GM03348 (cell line): ENCODE data around the gene CABP1.
"Not testable (repeated sequence)": the region's sequence is repeated elsewhere in the genome, so short reads cannot be mapped to it uniquely, and the experiment has no call there.

Source experiments
- DNase-seq: peaks from one replicate; pipeline ENCODE4 v3.0.0; 2012; ENCODE audit warnings: low spot score

The CABP1 gene

DNA sequence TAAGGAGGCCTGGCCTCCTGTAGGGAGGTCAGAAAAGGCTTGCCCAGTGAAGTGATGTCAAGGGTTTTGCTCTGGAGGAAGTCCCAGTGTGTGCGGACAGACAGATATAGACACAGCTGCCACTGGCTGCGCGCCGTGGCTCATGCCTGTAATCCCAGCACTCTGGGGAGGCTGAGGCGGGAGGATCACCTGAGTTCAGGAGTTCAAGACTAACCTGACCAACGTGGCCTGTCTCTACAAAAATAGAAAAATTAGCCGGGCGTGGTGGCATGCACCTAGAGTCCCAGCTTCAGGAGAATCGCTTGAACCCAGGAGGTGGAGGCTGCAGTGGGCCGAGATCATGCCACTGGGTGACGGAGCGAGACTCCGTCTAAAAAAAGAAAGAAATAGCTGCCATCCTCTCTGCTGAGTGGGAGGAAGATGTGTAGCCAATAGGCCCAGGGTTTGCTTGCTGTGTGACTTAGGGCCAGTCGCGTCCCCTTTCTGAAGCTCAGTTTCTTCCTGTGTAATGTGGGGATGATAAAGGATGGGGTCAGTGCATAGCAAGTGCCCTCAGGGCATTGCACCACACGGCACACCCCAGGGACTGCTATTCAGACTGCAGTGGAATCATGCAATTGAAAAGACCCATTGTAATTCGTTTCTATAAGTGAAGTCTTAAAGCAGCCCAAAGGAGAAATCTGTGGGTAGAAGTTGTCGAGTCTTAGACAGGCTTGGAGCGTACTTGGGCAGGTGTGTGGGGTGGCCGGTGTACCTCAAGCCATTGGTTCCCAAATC is 27.9 kb downstream of the CABP1 start:
- DNase-seq: no peak

DNA sequence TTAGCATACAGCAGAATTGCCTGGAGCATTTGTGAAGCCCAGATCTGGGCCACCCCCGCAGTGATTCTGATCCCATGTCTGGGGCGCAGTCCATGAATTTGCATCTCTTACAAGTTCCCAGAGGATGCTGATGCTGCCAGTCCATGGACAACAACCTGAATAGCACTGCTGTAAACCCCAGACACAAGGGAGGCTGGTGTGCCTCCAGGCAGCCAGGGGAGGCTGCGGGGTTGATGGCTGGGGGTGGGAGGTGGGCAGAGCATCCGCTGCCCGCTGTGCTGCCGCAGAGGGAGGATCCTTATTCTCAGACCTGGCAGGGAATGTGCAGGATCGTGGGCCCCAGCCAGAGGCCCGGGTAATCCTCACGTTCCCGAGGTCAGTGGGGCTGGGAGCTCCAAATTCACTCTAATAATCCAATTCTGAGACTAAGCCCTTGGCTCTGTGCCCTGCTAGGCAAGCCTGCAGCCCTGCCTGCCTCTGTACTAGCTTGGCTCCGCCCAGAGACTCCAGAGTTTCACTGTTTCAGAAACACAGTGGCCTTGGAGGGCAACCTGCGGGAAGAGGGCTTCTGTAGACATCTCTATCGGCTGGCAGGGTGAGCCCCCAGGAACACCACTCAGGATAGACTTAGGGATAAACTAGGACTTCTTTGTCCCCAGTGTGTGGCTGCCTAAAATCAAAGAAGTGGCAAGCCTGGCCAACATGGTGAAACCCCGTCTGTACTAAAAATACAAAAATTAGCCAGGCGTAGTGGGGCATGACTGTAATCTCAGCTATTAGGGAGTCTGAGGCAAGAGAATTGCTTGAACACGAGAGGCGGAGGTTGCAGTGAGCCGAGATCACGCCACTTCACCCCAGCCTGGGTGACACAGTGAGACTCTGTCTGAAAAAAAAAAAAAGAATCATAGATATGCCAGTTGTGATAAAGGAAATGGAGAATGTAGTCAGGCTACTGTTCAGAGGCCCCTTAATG is 28.7 kb downstream of the CABP1 start:
- peak; percentile 60 for DNase-seq

DNA sequence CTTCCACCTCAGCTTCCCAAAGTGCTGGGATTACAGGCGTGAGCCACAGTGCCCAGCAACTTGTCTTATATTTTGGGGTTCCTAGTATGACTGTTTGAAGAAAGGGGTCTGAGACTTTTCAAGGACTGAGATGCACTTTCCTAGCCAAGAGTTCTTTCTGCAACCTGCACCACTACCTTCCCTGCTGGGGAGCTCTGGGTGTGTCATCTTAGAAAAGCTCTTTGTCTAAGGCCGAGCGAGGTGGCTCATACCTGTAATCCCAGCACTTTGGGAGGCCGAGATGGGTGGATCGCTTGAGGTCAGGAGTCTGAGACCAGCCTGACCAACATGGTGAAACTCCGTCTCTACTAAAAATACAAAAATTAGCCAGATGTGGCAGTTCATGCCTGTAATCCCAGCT is 29.8 kb downstream of the CABP1 start:
- not testable (repeated sequence) for DNase-seq

DNA sequence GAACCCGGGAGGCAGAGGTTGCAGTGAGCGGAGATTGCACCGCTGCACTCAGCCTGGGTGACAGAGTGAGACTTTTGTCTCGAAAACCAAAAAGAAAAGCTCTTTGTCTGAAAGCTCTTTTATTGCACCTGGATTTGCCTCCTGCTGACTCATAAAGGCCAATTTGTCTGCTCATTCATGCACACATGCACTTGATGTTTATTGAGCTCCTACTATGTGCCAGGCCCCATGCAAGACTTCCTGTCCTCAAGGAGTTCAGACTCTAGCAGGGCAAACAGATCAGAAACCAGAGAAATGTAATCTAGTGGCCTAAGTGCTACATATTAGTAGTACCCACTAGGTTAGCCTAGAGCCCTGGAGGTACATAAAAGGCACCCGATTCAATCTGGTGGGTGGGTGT is 30.2 kb downstream of the CABP1 start:
- DNase-seq: no peak

DNA sequence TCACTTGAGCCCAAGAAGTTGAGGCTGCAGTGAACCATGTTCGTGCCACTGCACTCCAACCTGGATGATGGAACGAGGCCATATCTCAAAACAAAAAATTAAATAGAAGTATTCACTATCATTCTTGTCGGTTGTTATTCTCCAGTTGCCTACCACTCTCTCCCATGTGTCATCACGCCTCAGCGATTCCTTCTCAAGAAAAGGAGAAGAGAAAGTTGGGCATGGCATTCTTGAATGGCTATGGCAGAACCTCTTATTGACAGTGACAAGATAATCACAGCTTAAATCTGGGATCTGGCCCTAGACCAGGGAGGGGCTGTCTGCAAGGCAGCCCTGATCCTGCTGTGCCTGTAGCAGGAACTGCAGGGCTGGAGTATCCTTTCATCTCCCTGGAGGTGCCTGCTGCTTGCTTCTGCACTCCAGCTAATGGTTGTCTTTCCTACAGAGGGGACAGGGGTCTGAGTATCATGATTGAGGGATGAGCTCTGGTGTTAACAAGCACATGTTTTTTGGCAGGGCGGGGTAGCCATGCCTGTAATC is 33.7 kb downstream of the CABP1 start:
- DNase-seq: no peak

DNA sequence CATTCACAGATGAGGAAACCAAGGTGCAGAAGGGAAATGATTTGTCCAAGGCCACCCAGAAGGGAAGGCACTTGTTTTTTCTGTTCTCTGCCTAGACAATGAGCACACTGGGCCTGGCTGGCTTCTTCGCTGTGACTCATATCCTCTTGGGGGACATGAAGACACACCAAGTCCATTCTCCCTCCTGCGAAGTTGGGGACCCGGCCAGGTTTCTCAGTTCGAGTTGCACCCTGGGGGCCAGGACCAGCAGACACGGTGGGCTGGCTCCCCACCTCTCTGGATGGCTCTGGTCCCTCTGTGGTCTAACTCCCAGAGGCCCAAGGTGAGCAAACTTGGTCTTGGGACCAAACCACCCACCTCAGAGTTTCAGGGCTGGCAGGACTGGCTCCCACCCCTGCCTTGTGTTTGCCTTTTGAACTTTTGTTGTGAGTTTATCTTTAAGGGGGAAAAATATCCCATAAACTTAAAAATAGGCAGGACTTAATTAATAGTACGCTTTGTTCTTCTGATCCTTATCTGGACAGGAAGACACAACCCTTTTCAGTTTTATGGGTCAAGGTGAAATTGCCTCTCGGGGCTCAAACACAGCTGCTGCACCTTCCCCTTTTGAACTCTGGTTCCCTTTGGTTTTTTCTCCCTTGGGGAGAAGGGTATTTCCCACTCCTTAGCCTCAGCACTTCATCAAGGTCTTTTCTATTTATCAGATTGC is 37.5 kb downstream of the CABP1 start:
- no peak for DNase-seq

DNA sequence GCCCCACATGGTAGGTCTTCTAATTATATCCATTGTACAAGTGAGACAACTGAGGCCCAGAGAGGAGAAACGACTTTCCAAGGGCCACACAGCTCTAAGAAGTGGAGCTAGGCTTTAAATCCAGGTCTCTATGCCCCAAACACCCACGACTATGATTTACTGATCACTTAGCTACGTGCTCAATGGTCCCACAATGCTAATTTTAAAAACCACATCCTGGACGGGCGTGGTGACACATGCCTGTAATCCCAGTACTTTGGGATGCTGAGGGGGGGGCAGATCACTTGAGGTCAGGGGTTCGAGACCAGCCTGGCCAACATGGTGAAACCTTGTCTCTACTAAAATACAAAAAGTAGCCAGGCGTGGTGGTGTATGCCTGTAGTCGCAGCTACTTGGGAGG is 38.1 kb downstream of the CABP1 start:
- no peak for DNase-seq

DNA sequence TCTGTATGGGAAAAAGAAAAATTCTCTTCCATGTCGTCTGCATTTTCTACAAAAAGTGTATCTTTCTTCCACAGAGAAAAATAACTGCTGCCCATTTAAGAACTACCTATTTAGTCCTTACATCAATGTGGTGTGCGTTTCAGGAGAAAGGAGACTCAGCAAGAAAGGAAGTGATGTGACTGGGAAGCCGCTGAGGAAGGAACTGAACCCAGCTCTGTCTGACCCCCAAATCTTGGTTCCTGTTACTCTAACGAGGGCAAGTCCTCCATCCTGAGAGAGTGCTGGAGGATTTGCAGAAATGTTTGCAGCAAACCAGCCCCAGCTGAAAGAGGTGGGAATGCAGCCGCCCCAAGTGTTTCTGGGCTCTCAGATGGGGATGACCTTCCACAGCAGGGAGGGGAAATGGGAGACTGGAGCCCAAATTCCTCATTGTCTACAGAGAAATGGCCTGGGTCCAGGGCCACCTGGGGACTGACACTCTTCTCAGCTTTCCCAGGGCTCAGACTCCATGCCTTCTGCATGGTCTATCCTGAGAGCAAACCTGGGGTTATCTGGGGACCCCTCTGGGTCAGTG is 39.8 kb downstream of the CABP1 start:
- DNase-seq: no peak

DNA sequence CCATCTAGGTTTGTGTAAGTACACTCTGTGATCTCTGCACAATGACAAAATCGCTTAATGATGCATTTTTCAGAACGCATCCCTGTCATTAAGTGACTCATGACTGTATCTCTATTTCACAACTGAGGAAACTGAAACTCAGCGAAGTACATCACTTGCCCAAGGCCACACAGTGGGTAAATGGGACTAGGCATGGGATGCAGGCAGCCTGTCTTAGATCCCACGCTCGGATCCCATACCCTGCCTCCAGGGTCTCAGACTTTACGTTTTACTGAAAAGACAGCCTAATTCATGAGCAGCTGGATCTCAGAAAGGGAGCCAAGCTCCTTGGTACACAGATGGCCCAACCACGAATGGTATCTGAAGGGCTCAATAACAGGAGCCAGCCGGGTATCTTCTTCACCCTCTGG is 44.1 kb downstream of the CABP1 start:
- DNase-seq: no peak

DNA sequence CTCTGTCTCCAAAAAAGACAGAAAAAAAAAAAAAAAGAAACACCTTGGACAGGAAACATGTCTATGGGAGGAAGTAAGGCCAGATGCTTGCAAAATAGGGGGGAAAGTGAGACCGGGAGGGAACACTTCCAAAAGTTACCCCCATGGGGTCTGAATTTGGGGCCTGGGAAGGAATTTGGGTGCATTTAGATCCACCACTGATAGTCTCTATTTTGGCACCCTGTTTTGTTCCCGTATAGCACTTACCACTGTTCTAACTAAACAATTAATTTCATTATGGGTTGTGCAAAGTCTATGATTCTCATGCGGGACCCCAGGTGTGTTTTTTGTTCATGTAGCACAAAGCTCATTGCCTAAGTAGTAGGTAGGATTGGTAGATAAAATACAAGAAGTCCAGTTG is 45.1 kb downstream of the CABP1 start:
- no peak for DNase-seq

DNA sequence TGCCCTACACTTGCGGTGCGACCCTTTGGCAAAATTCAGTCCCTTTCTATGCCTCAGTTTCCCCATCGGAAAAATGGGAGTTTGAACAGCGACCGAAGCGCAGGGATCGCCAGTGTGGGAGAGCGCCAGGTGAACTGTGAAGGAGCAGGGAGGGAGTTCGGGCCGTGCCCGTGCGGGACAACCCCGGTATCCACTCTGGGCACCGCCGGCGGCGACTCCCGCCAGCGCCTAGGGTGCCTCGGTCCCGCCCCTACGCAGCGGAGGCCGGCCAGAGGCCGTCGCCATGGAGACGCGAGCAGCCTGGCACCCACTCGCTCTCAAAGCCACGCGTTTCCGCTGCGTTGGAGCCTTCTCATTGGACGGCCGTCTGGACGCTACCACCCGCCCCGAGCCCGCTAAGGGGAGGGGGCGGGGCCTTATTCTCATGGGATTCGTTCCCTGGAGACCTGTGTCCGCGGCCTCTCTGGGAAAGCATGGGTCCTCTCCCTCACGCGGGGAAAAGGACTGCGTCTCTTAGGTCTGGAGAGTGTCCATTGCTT is 45.8 kb downstream of the CABP1 start:
- DNase-seq: peak; percentile 98

DNA sequence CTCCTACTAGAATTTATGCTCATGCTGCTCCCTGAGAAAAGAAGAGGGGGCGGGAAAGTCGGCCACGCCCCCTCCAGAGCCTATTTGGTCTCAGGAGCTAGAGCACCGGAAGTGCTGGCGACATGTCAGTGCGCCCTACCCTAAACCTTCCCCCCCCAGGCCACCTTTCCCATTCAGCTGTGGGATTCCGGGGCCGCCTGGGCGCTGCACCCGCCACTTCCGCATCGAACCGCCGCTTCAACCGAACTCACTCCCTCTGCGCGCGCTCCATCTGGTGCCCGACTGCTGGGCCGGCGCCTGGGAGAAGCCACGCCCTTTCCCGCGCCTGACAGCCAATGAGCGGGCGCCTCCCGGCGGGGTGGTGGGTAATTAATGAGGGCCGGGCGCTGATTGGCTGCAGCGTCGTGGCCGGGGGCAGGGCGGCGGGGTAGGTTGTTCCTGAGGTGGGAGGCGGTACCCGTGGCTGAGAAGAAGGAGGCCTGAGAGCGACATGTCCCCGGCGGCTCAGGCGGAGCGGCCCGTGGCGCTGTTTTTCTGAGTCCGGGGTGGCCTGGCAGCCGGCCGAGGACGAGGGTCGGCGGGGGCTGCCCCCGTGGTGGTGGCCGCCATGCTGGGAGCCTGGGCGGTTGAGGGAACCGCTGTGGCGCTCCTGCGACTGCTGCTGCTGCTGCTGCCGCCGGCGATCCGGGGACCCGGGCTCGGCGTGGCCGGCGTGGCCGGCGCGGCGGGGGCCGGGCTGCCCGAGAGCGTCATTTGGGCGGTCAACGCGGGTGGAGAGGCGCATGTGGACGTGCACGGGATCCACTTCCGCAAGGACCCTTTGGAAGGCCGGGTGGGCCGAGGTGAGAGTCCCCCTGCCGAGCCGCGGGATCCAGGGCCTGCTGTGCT is 46.5 kb downstream of the CABP1 start, which contains the start of gene MLEC:
Gene MLEC, plus strand, starts transcription at position 460 of the 888 bp plus-strand sequence. Its CDS starts 148 bp downstream, at position 608.
- peak; percentile 100 for DNase-seq

DNA sequence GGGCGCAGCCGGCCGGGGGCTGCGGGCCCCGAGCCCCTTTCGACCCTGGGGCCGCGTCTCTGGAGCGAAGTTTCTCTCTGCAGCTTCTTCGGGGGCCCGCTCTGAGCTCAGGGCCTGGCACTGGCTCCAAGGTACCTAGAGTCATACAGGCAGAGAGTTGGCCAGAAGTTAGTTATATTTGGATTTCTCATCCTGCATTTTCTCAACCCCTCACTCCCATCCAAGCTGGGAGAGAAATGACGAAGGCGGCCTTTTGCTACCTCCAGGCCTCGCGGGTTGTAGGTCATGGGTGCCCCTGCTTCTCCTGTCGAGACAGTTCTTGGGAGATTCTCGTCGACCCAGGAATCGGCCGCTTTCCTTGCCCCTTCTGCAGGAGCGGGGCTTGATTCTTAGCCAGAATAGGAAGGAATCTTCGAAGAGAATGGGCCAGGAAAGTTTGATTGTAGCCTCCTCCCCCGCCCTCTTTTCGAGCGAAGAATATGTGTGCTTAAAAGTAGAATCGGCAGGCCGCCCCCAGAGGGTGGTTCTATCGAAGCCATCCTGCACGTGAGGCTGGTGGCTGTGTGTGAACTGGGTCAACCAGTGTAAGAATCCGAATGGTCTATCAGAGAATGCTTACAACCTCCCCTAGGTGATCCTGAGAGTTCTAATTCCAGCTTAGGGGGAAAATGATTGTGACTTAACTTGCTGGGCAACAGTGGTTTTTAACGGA is 47.3 kb downstream of the CABP1 start:
- DNase-seq: peak; percentile 36

DNA sequence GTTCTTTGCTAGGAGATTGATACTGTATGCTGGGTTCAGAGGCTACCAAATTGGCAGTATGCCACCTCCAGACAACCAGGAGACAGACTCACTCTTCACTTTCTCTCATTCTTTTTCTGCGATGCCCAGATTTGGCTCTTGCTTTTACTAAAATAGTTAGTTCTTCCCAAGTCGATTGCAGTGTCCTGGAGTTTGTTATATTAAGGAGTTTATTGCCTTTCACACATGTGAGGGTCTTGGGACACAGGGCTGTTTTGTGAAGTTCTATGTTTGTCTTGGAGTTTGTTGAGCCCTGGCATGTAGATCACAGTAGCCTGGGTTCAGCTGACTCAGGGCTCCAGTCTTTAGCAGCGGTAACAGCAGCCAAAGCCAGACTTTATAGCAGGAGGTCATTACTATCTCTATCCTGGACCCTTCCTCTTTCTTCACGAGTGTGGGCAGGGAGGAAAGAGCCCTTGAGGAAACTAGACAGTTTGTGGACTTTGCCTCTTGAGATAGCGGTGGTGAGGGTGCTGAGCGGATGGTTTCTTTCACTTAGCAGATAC is 48.2 kb downstream of the CABP1 start:
- peak; percentile 20 for DNase-seq

DNA sequence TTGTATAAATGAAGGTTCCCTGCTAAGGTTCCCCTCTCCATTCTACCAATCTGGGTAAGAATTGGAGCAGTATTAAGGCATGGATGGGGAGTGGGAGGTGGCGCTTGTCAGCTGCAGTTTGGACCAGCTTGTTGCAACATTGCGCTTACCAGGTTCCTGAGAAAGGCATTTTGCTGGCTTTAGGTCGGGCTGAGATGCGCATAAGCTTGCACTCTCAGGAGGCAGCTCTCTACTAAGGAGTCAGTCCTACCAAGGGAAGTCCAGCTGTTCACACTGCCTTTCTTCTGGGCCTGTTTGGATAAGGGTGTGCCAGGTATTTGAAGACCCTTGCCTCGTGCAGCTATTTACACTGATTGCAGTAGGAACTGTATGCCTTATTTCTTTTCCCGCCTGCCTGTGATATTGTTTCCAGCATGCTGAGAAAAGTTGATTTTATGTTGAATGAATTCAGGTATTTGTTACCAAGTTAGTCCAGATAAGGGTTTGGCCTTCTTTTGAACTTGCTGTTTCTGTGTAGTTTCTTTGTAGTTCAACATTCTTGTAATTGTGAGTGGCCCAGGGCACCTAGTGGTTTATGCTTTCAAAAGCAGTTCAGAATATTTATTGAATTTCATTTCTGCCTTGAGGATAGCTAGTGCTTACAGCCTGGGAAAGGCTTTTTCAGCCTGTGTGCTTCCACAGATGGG is 49.1 kb downstream of the CABP1 start:
- DNase-seq: no peak

DNA sequence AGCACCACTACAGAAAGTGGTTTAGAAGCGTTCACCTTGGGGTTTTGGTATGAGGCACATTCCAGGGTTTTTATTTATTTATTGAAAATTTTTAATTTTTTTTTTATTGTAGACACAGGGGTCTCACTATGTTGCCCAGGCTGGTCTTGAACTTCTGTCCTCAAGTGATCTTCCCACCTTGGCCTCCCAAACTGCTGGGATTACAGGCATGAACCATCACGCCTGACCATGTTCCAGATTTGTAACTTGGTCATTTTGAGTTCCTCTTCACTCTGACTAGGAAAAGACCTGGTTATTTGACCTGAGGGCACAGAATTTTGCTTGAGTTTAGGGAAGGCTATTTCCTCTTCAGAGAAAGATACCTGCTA is 49.6 kb downstream of the CABP1 start:
- no peak for DNase-seq

DNA sequence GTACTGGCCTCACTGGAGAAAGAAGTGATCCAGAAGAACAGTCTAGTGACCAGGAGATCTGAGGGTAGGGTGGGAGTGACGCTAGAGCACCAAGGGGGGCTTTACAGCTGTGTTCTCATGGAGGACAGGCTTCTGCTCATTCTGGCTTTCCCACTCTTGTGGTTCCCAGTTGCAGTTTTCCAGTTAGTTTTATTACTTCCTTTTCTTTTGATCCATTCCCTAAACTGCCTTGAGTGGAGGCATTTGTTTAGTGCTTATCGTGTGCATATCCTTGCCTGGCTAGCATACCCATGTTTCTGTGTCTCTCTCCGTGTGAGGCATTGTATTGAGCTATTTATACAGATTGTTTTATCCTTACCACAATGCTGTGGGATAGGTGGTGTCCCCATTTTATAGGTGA is 50.6 kb downstream of the CABP1 start:
- DNase-seq: no peak

DNA sequence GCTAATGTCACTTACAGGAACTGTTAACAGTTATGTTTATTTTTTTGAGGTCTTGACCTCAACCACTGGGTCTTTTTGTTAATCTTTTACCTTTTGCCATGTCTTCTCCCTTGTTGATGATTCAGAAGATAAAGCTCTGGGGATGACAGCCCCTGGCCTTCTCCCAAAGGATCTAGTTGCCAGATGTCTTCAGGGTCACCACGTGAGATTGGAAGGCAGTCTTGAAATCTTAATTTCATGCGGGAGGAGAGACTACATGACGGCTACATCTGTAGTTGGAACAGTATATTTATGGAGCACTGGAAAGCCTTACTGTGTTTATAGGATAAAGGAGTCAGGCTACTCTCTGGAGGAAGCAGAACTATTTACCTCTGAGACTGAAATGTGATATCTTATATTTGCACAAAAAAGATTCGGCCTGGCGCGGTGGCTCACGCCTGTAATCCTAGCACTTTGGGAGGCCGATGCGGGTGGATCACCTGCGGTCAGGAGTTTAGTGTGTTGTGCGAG is 52.2 kb downstream of the CABP1 start:
- no peak for DNase-seq

DNA sequence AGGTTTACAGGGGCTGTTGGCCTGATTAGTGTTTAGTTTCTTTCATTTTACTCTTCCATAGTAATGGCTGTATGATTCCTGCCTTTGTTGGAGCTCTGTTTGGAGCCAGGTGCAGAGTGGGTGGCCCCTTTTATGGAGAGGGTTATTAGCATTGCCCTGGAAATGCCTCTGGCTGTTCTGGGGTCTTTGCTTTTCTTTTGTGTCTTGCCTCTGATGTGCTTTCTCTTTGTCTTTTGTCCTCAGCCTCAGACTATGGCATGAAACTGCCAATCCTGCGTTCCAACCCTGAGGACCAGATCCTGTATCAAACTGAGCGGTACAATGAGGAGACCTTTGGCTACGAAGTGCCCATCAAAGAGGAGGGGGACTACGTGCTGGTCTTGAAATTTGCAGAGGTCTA is 53.4 kb downstream of the CABP1 start:
- no peak for DNase-seq
